ENCODE results near the gene NQO1.

Gene NQO1

GRCh38 chr16:69663846-69664245 lies 62.5 kb downstream of the NQO1 start:
- TF ChIP-seq POLR2AphosphoS5 (IDR thresholded peaks at IDR 0.05; ENCODE audit: low read depth, low read length) = no peak
- TF ChIP-seq PAX5 (IDR thresholded peaks at IDR 0.05; ENCODE audit: insufficient read depth, low read length, severe bottlenecking) = no peak
- no peak for TF ChIP-seq POU2F2 (IDR thresholded peaks at IDR 0.05; ENCODE audit: low read depth, low read length)
- no peak for TF ChIP-seq POLR2A (IDR thresholded peaks at IDR 0.05; ENCODE audit: low read depth, low read length)
- no peak for TF ChIP-seq SPI1 (IDR thresholded peaks at IDR 0.05; ENCODE audit: low read depth, low read length)
- TF ChIP-seq TAF1 (IDR thresholded peaks at IDR 0.05; ENCODE audit: low read depth, low read length) = no peak
- FAIRE-seq (no peak), DNase-seq (ENCODE audit: insufficient read length, low spot score) (no peak)

GRCh38 chr16:69662901-69663300 lies 63.5 kb downstream of the NQO1 start:
- FAIRE-seq = no peak
- TF ChIP-seq POLR2A (IDR thresholded peaks at IDR 0.05; ENCODE audit: low read depth, low read length) (no peak), SPI1 (IDR thresholded peaks at IDR 0.05; ENCODE audit: low read depth, low read length) (no peak), POLR2AphosphoS5 (IDR thresholded peaks at IDR 0.05; ENCODE audit: low read depth, low read length) (no peak), TAF1 (IDR thresholded peaks at IDR 0.05; ENCODE audit: low read depth, low read length) (no peak), PAX5 (IDR thresholded peaks at IDR 0.05; ENCODE audit: insufficient read depth, low read length, severe bottlenecking) (no peak), POU2F2 (IDR thresholded peaks at IDR 0.05; ENCODE audit: low read depth, low read length) (no peak)
- no peak for DNase-seq (ENCODE audit: insufficient read length, low spot score)

GRCh38 chr16:69660166-69660565 lies 66.2 kb downstream of the NQO1 start:
- DNase-seq (ENCODE audit: insufficient read length, low spot score) (no peak), FAIRE-seq (peak; percentile 61)
- TF ChIP-seq TAF1 (IDR thresholded peaks at IDR 0.05; ENCODE audit: low read depth, low read length) = no peak
- TF ChIP-seq PAX5 (IDR thresholded peaks at IDR 0.05; ENCODE audit: insufficient read depth, low read length, severe bottlenecking) = no peak
- no peak for TF ChIP-seq POLR2A (IDR thresholded peaks at IDR 0.05; ENCODE audit: low read depth, low read length)
- TF ChIP-seq SPI1 (IDR thresholded peaks at IDR 0.05; ENCODE audit: low read depth, low read length) = no peak
- no peak for TF ChIP-seq POU2F2 (IDR thresholded peaks at IDR 0.05; ENCODE audit: low read depth, low read length)
- TF ChIP-seq POLR2AphosphoS5 (IDR thresholded peaks at IDR 0.05; ENCODE audit: low read depth, low read length) = no peak

All from GM12891 (cell line).